RWPE2 (cell line): ENCODE data around the gene MGAT5B.

Experiments
- ATAC-seq: fragments of 200-7000 bp; cut with Tn5 transposase; 3 replicates; pipeline ENCODE4 v1.9.1; 2021; ENCODE audit warnings: low read depth
- DNase-seq: peaks from one replicate; pipeline ENCODE4 v3.0.0-alpha.2; 2020; ENCODE audit warnings: low spot score
- H3K27ac ChIP-seq: fragments of 450-650 bp; 2 replicates; pipeline ENCODE4 v1.5.1; 2017; ENCODE audit warnings: mild to moderate bottlenecking; ENCODE audit not compliant: poor library complexity, severe bottlenecking
- H3K27me3 ChIP-seq: fragments of 250-450 bp; sonication (Bioruptor Pico); 2 replicates; pipeline ENCODE4 v1.5.1; 2021; ENCODE audit warnings: mild to moderate bottlenecking, moderate library complexity; ENCODE audit not compliant: insufficient read depth, poor library complexity, severe bottlenecking
- H3K36me3 ChIP-seq: fragments of 250-450 bp; sonication (Bioruptor Pico); 2 replicates; pipeline ENCODE4 v1.5.1; 2020; ENCODE audit warnings: low read depth, mild to moderate bottlenecking, moderate library complexity
- H3K4me1 ChIP-seq: fragments of 250-450 bp; sonication (Bioruptor Pico); 2 replicates; pipeline ENCODE4 v1.5.1; 2021; ENCODE audit warnings: mild to moderate bottlenecking, moderate library complexity; ENCODE audit not compliant: insufficient read depth, poor library complexity, severe bottlenecking
- H3K4me3 ChIP-seq: fragments of 250-450 bp; sonication (Bioruptor Pico); 2 replicates; pipeline ENCODE4 v1.5.1; 2021; ENCODE audit warnings: mild to moderate bottlenecking, moderate library complexity; ENCODE audit not compliant: severe bottlenecking
- H3K9me3 ChIP-seq: fragments of 250-450 bp; sonication (Bioruptor Pico); 2 replicates; pipeline ENCODE4 v1.5.1; 2021; ENCODE audit warnings: mild to moderate bottlenecking, moderate library complexity; ENCODE audit not compliant: severe bottlenecking
- CTCF ChIP-seq: fragments of 450-650 bp; IDR thresholded peaks from one replicate; pipeline ENCODE4 v1.5.1; 2017; ENCODE audit warnings: mild to moderate bottlenecking, moderate library complexity; ENCODE audit not compliant: poor library complexity, severe bottlenecking

The MGAT5B gene

GRCh38 chr17:76884995-76885893 is 17.0 kb downstream of the MGAT5B start:
- Histone ChIP-seq H3K4me1 (no peaks in the 10 kb centered on the region), H3K27ac (no peak overlapping the region), H3K27me3 (no peaks in the 10 kb centered on the region), H3K36me3 (no peaks in the 10 kb centered on the region), H3K4me3 (no peak overlapping the region), H3K9me3 (no peaks in the 10 kb centered on the region)
- DNase-seq (no peak), ATAC-seq (no peak)
- no peak for TF ChIP-seq CTCF

- no peaks in the 10 kb centered on the region for H3K9me3 ChIP-seq
- H3K27ac ChIP-seq, result no peak overlapping the region
- TF ChIP-seq CTCF, result no peak
- ATAC-seq, result no peak
- H3K4me3 ChIP-seq, result no peak overlapping the region
- no peak for DNase-seq
- H3K4me1 ChIP-seq, result no peaks in the 10 kb centered on the region
- no peaks in the 10 kb centered on the region for H3K27me3 ChIP-seq
- no peaks in the 10 kb centered on the region for H3K36me3 ChIP-seq
Observed at GRCh38 chr17:76885894-76886290, 17.7 kb downstream of the MGAT5B start.

DNA sequence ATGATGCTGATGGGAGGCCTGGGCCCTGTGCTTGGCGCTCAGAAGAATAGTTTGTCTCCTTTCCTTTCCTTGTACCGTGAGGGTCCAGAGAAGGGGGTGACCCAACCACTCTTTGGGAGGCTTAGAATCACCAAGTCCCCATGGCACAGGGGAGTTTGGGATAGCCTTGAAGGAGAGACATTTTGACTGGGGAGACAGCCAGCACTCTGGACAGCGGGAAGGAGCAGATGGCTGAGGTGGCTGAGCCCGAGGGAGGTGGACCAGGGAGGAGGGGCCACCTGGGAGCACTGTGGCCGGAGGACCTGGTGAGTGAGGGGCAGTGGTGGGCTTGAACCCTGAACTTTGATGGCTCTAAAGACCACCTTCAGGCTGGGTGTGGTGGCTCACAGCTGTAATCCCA is 18.2 kb downstream of the MGAT5B start:
- Histone ChIP-seq H3K27ac (no peak overlapping the region), H3K9me3 (no peaks in the 10 kb centered on the region), H3K4me3 (no peak overlapping the region), H3K4me1 (no peaks in the 10 kb centered on the region), H3K36me3 (no peaks in the 10 kb centered on the region), H3K27me3 (no peaks in the 10 kb centered on the region)
- DNase-seq (no peak), ATAC-seq (no peak)
- no peak for TF ChIP-seq CTCF

- Histone ChIP-seq H3K27ac (no peak overlapping the region), H3K4me1 (no peaks in the 10 kb centered on the region), H3K4me3 (no peak overlapping the region), H3K27me3 (no peaks in the 10 kb centered on the region), H3K9me3 (no peaks in the 10 kb centered on the region), H3K36me3 (no peaks in the 10 kb centered on the region)
- no peak for DNase-seq
- no peak for TF ChIP-seq CTCF
- ATAC-seq, result no peak
Observed at GRCh38 chr17:76887802-76888201, 19.6 kb downstream of the MGAT5B start.

DNA sequence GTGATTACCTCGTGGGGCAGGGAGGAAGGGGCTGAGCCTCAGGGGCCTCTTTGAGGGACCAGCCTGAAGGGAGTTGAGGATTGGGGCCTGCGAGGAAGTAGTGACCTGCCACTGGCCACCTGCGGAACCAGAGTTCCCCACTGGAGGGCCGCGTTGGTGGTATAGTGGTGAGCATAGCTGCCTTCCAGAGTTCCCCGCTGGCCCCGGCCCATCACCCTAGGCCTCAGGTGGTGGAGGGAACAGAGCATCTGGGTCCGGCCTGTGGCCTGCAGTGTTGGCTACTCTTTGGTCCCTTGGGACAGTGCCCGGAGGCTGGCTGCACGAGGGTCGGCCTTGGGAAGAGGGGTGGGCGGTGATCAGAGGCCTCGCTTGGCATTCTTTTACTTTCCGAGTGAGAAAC is 20.5 kb downstream of the MGAT5B start:
- no peak for TF ChIP-seq CTCF
- Histone ChIP-seq H3K27me3 (no peaks in the 10 kb centered on the region), H3K4me3 (no peak overlapping the region), H3K9me3 (no peaks in the 10 kb centered on the region), H3K4me1 (no peaks in the 10 kb centered on the region), H3K27ac (no peak overlapping the region), H3K36me3 (no peaks in the 10 kb centered on the region)
- DNase-seq (no peak), ATAC-seq (no peak)
